ENCODE data around the gene MERTK.

The MERTK gene

GRCh38 chr2:112005406-112006075 is 107.1 kb downstream of the MERTK start:
- no peak for DNase-seq (ENCODE audit: extremely low read depth in 1 of 2, low read depth in 1 of 2)

GRCh38 chr2:112006076-112006410 is 107.6 kb downstream of the MERTK start:
- no peak for DNase-seq (ENCODE audit: extremely low read depth in 1 of 2, low read depth in 1 of 2)

DNA sequence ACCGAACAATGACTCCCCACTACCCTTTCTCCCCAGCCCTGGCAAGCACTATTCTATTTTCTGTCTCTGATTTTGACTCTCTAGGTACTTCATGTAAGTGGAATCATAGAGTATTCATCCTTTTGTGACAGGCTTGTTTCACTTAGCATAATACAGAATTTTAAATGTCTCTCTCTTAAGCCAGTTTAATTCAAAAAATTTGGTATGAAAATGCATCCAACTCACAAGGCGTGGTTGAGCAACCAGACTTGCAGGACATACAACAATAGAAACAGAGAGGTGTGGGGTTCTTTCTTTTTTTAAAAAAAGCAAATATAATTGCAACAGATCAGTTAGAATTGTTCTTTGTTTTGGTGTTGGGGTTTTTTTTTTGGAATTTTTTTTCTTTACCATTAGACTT is 109.1 kb downstream of the MERTK start:
- DNase-seq (ENCODE audit: extremely low read depth in 1 of 2, low read depth in 1 of 2): no peak

- DNase-seq (ENCODE audit: extremely low read depth in 1 of 2, low read depth in 1 of 2): no peak
Observed at GRCh38 chr2:112008910-112009485, 110.6 kb downstream of the MERTK start.

GRCh38 chr2:112010751-112011150 is 112.3 kb downstream of the MERTK start:
- no peak for DNase-seq (ENCODE audit: extremely low read depth in 1 of 2, low read depth in 1 of 2)

- no peak for DNase-seq (ENCODE audit: extremely low read depth in 1 of 2, low read depth in 1 of 2)
Observed at GRCh38 chr2:112012556-112012955, 114.1 kb downstream of the MERTK start.

DNA sequence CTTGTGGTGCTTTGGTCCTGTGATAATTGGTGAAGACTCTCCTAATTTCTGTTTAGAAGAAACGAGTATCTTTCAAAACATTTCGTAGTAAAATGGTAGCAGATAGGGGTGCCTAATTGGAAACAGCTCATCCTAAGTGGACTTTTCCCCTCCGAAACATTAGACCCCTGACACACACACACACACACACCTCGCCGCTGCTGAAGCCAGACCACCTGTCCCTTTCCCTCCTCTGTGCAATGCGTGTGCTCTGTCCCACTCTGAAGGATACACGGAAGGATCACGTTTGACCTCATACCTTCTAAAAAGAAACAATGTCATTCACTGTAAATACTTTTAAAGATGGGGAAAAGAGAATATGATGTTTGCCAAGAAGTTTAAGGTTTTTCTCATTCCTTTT is 120.4 kb downstream of the MERTK start:
- no peak for DNase-seq (ENCODE audit: extremely low read depth in 1 of 2, low read depth in 1 of 2)

GRCh38 chr2:112019569-112019982 is 121.2 kb downstream of the MERTK start:
- DNase-seq (ENCODE audit: extremely low read depth in 1 of 2, low read depth in 1 of 2): no peak

DNA sequence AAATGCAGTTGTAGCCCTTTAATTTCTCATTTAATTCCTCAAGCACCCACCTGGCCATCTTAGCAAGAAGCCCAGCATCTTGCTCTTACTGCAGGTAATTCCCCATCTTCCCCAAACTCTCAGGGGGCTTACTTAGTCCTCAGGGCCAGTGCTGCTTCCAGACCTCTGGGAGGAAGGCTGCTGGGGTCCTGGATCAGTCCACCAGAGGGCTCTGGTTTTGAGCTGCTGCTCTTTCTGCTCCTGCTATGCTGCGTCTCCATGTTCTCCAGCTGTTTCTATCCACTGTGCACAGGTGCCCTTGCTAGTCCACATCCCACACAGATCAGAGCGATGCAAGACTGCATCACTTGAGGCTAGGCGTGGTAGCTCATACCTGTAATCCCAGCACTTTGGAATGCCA is 122.2 kb downstream of the MERTK start:
- DNase-seq (ENCODE audit: extremely low read depth in 1 of 2, low read depth in 1 of 2): no peak

- DNase-seq (ENCODE audit: extremely low read depth in 1 of 2, low read depth in 1 of 2): no peak
Observed at GRCh38 chr2:112021290-112021689, 122.9 kb downstream of the MERTK start.

DNA sequence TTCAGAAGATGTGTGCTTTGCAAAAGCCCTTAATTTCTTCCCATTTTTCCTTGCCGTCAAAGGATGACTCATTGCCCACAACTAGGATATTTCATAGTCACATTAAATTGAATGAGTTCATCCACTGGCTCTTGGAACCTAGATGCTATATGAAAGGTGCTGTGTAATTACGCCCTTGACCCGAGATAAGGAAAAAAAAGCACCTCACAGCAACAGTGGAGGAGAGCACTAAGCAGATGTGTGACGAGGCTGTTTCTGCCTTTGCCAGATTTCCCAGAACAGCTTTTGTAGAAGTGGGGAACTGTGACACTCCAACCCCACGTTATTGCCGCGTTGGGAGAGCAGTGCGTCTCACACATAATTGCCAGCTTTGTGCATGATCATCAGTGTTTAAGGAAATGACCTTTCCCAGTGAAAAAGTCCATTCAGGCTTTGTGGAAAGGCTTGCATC is 123.4 kb downstream of the MERTK start:
- DNase-seq (ENCODE audit: extremely low read depth in 1 of 2, low read depth in 1 of 2): no peak

DNA sequence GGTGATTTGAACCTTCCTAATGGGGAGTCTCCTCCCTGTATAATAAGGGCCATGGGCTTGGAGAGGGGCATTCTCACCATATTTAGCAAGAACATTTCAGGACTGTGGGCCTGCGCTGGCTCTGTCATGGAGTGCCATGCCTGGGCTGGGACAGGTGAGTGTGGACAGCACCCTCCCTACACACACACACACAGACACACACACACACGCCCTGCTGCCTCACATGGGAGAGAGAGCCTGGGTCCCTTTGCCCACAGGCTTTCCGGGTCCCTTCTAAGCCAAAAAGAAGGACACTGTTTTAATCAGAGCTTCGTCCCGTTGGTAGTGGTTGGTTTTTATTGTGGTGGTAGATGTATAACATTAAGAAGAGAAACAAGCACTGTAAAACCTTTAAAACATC is 125.3 kb downstream of the MERTK start:
- no peak for DNase-seq (ENCODE audit: extremely low read depth in 1 of 2, low read depth in 1 of 2)

- no peak for DNase-seq (ENCODE audit: extremely low read depth in 1 of 2, low read depth in 1 of 2)
Observed at GRCh38 chr2:112024231-112024630, 125.8 kb downstream of the MERTK start.

- no peak for DNase-seq (ENCODE audit: extremely low read depth in 1 of 2, low read depth in 1 of 2)
Observed at GRCh38 chr2:112024896-112025491, 126.6 kb downstream of the MERTK start.

DNA sequence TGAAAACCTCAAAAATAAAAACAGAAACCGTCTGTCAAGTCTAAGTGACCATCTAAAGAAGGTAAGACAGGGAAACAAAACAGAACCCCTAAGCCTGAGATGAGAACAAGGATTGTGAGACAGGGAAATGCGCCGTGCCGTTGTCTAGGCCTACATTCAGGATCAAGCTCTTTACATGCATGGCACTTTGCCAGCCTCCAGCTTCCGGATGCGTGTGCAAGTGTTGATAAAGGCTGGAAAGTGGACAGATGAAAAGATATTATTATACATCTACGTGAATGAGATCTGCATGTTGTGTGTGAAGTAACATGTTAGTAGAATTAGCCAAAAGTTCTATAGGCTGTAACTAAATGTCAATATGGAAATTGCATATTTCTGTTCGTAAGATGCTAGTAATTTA is 128.1 kb downstream of the MERTK start:
- DNase-seq (ENCODE audit: extremely low read depth in 1 of 2, low read depth in 1 of 2): no peak

GRCh38 chr2:112027767-112028166 is 129.4 kb downstream of the MERTK start:
- DNase-seq (ENCODE audit: extremely low read depth in 1 of 2, low read depth in 1 of 2): no peak

GRCh38 chr2:112029164-112029563 is 130.8 kb downstream of the MERTK start:
- no peak for DNase-seq (ENCODE audit: extremely low read depth in 1 of 2, low read depth in 1 of 2)

DNA sequence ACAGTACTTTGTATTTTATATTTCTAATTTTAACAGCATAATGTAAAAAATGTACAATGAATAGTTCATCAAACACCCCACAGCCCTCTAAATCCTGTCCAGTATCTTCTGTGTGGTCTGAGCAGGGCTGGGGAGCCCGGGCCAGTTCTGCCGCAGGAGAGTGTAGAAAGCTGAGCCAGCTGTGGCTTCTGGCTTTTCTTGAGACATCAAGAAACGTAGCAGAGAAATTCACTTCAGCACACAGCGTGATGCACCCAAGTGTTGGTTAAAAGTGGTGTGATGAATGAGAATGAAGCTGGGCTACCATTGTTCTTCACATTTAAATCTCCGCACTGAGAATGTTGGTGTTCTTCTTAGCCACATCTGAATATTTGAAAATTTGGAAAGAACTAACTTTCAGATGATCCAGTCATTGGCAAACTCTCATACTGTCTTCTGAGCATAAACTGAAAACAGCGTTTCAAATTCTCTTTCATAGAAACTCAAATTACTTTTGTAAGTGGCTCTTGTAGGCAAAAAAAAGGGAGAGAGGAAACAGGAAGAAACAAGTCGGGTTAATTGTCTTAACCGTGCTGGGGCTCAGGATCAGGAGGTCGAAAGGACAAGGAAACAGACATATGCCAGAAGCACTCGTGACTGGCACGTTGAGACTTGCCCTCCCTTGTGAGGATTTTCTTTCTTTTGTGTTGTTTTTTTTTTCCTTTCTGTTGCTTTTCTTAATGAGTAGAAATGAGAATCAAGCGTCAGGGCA is 133.2 kb downstream of the MERTK start:
- no peak for DNase-seq (ENCODE audit: extremely low read depth in 1 of 2, low read depth in 1 of 2)

DNA sequence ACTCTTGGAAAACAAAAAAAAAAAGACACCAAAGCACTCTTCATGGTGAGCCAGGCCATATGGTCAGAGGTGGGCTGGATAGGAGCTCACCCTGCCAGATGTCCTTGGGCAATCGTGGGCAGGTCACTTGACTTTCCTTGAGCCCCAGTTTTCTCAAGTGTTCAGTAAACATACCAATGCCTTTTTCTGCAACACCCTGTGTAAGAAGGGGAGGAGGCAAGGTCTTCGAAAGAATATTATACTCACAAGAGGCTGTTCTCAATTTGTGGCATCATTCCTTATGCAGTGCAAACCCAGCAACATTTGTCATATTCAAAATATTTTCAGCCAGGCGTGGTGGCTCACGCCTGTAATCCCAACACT is 133.8 kb downstream of the MERTK start:
- DNase-seq (ENCODE audit: extremely low read depth in 1 of 2, low read depth in 1 of 2): no peak

- no peak for DNase-seq (ENCODE audit: extremely low read depth in 1 of 2, low read depth in 1 of 2)
Observed at GRCh38 chr2:112032689-112033465, 134.5 kb downstream of the MERTK start.

GRCh38 chr2:112033600-112033999 is 135.2 kb downstream of the MERTK start:
- DNase-seq (ENCODE audit: extremely low read depth in 1 of 2, low read depth in 1 of 2): no peak
